GM19043 (cell line): Measurements from ENCODE around the gene TTYH1.

ENCODE experiments used
- ATAC-seq: cut with Tn5 transposase; IDR thresholded peaks from one replicate; pipeline ENCODE4 v1.9.1; 2021; ENCODE audit warnings: low read depth; ENCODE audit not compliant: unreplicated experiment

Gene TTYH1

DNA sequence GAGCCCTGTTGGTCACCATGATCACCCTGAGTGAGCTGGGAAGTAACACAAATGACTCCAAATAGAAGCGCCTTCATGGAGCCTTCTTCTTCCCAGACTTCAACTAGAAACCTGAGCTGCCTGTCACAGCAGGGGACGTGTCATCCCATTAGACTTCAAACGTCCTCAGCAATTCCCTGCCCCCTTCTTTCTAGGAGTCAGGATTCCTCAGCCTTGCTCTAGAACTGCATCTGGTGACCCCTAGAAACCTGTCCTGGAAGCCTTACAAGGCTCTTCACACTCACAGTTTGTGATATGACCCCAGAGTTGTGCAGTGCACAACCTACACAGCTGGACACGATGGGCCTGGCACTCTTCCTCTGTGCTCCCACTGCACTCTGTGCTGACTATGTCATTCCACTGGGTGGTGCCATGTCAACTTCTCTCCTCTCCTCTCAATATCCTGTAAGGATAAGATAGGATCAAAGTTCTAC, 23.6 kb upstream of the TTYH1 start:
- ATAC-seq = no peak

DNA sequence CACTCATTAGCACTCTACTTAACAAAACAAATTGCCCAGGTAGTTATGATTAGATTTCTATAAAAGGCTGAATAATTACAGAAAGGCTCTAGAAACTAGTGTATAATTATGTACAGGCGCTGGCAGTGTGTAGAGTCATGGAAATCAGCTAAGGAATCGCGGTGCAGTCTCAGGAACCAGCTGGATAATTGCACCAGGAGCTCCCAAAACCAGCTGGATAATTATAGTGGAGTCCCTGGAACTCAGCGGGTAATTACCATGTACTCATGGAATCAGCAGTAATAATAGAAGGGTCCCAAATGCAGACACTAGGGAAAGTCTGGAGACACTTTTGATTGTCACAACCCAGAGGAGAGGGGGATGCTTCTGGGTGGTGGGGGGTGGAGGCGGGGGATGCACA, 23.2 kb upstream of the TTYH1 start:
- no peak for ATAC-seq

DNA sequence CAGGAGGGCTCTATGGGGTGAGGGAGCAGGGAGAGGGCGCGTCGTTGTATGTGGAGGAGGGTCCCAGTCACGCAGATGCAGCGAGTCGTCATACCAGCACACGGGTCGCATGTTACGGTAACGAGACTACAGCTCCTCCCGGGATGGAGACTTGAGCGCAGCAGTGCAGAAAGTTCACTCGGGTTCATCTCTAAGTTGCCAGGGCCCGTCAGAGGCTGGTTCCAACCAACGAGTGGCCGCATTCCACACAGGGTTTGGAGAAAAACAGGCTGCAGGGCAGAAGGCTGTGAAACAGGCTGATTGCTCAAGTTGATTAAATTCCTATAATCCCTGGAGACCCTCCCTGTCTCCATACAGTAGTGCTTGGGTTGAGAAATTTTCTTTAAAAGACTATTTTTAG, 21.9 kb upstream of the TTYH1 start:
- ATAC-seq = no peak

DNA sequence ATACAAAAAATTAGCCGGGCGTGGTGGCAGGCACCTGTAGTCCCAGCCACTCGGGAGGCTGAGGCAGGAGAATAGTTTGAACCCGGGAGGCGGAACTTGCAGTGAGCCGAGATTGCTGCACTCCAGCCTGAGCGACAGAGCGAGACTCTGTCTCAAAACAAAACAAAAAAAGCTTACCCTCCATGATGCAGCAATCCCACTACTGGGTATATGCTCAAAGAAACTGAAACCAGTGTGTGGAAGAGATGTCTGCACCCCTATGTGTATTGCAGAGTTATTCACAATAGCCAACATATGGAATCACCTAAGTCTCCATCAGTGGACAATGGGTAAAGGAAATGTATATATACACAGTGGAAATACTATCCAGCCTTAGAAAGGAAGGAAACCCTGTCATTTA, 19.6 kb upstream of the TTYH1 start:
- no peak for ATAC-seq

DNA sequence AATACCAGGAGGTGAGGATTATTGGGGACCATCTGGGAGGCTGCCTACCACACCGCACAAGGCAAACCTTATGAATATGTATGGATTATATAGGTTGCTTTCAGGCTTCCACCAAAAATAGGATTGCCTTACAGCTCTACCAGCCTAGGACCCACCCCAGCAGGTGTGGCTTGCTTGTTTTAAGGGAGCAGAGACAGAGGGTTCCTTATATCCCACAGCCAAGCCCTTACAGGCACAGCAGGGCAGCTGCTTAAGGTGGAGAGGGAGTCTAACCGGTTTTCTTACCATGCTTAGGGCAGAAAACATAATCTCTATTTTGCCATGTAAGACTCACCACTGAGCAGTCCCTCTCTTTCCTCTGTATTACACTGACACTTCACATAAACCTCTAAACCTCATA, 16.1 kb upstream of the TTYH1 start:
- no peak for ATAC-seq

DNA sequence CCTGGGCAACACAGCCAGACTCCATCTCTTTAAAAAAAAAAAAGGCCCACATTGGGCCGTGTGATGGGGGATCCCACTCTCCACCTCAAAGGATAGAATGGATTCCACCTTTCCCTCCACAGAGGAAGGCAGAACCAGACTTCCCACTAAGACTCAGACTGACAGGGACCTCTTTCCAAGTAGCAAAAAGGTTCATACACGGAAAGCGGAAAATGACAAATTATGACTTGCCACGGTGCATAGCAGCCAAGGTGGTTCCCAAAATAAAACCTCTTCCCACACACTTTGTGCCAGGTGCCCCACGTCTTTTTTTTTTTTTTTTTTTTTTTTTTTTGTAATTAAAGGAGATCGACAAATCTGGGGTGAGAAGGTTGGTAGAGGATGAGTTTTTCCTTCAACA, 14.4 kb upstream of the TTYH1 start:
- ATAC-seq = no peak

DNA sequence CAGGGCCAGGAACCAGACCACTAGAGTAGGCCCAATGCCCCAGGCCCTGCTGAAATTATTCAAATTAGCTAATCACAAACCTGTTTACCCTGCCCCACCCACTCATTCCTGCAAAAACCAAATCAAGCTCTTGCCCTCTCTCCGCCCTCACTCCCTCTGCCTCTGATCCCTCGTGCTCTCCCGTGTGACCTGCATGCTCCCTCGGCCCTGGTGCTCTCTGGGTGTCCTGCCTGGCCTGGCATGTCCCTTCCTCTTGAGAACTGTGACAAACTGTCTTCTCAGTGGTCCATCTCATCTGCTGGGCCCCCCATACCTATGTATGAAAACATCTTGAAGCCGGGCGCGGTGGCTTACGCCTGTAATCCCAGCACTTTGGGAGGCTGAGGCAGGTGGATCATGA, 12.2 kb upstream of the TTYH1 start:
- ATAC-seq = no peak

DNA sequence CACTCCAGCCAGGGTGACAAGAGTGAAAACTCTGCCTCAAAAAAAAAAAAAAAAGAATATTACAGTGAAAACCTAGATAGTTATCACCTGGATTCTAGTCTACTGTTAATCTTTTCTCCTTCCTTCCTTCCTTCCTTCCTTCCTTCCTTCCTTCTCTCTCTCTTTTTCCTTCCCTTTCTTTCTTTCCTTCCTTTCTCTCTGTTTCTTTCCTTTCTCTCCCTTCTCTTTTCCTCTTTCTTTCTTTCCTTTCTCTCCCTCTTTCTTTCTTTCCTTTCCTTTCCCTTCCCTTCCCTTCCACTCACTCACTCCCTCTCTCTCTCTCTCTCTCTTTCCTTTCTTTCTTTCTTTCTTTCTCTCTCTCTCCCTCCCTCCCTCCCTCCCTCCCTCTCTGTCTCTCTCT, 9.6 kb upstream of the TTYH1 start:
- ATAC-seq = no peak

DNA sequence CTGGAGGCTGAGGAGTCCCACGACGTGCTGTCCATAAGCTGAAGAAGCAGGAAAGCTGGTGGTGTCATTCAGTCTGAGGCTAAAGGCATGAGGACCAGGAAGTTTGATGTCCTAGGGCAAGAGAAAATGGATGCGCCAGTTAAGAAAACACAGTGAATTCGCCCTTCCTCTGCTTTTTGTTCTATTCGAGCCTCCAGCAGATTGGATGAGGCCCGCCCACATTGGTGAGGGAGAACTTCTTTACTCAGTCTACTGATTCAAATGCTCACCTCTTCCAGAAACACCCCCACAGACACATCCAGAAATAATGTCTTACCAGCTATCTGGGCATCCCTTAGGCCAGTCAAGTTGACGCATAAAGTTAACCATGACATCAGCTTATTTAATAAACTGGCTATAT, 7.5 kb upstream of the TTYH1 start:
- no peak for ATAC-seq

DNA sequence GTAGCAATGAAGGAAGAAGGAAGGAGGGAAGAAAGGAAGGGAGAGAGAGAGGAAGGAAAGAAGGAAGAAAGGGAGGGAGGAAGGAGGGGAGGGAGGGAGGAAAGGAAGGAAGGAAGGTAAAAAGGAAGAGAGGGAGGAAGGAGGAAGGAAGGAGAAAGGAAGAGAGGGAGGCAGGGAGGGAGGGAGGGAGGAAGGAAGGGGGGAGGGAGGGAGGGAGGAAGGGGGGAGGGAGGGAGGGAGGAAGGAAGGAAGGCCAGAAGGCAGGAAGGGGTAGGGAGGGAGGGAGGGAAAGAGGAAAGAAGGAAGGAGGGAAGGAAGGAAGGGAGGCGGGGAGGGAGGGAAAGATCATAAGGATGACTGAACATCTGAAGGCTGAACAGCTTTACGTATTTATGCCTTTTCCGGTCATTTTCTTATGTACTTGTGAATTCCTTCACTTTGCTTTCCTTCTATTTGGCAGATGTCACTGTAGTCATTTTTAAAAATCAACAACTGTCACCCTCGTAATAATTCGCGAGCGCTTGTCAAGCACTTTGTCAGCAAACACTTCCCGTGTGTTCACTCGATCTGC, 6.7 kb upstream of the TTYH1 start:
- ATAC-seq = no peak

DNA sequence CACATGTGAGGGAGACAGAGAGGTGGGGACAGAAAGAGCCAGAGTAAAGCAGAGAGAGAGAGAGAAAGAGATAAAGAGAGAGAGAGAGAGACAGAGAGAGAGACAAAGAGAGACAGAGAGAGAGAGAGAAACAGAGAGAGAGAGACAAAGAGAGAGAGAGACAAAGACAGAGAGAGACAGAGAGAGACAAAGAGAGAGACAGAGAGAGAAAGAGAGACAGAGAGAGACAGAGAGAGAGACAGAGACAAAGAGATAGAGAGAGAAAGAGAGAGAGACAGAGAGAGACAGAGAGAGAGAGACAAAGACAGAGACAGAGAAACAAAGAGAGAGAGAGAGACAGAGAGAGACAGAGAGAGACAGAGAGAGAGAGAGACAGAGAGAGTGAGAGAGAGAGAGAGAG, 4.2 kb upstream of the TTYH1 start:
- ATAC-seq = no peak

DNA sequence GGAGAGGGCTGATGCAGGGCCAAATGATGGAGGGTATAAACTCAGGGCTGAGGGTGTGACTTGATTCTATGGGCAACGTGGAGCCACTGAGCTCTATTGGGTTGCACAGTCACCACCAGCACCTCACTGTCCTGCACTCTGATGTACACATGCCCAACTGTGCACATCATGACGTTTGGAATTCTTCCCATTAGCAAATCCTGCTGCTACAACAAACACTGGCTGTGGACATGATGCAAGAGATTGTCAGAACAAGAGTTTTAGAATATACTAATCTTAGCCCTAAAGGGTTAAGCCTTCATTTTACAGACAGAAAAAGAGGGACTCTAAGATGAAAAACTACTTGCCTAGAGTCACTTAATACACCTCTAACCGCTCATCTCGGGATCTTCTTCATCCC, 2.4 kb upstream of the TTYH1 start:
- ATAC-seq = no peak

DNA sequence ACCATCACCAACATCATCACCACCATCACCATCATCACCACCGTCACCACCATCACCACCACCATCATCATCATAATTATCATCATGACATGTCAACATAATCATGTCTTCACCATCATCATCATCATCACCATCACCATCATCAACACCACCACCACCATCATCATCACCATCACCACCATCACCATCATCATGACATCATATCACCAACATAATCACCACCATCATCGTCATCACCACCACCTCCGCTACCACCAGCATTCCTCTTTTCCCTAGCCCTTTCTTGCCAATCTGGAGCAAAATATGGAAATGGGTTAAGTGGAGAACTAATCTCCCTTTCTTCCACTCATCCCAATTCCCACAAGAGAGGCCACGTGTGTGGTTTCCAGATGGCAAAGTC, 1.1 kb upstream of the TTYH1 start:
- no peak for ATAC-seq

DNA sequence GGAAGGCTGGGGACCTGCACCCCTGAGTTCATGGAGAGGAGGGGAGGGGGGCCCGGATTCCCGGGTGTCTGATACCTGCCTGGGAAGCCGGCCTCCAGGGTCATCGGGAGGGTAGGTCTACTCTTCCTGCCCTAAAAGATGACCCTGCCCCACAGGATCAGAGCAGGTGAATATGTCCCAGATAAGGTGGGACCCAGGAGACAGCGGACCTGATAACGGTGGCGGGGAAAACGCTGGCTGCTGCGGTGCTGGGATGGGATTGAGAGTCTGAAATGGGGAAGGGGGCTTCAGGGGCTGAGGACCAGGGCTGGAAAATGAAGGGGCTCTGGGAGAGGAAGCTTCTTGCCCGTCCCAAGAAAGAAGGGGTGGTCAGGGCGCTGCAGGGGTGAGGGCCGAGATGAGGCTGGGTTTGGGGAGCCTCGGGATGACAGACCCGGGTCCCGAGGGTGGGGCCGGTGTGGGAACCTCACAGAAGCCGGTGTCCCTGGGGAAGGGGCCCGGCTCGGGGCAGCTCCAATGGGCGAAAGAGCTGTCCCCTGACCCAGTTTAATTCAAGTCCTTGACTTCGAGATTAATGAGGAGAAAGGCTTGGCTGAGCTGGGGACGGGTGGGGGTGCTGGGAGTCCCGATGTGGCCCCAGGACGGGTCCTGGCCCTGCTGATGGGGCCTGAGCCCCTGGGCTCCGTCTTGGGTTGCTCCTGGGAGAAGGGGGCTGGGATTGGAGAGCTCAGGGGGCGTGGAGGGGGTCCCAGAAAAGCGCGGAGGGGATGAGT, 823 bp downstream of the TTYH1 start:
- ATAC-seq = no peak

DNA sequence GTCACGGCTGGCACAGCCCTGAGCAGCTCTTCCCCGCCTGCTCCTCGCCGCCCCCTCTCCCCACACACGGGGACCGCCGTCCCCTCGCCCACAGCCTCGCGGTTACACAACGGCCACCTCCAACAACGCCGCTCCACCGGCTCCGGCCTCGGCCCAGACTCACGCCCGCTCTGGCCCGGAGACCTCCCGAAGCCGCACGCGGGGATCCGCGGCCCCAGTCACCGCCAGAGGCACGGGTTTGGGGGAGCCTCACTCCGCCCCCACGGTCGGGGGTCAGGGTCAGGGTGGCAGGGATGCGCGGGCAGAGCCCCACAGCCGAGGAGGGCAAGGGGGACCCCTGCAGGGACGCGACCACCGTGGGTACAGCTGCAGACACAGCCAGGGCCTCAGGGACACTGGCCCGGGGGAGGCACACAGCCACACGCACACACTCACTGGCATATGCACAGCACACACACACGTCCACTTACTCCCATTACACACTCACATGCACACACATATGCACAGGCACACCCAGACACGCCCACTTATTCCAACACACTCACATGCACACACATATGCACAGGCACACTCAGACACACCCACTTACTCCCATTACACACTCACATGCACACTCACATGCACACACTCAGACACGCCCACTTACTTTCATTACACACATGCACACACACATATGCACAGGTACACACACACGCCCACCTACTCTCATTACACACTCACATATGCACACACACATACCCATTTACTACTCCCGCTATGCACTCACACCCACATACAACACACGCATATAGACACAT, 1.6 kb downstream of the TTYH1 start:
- ATAC-seq = no peak

DNA sequence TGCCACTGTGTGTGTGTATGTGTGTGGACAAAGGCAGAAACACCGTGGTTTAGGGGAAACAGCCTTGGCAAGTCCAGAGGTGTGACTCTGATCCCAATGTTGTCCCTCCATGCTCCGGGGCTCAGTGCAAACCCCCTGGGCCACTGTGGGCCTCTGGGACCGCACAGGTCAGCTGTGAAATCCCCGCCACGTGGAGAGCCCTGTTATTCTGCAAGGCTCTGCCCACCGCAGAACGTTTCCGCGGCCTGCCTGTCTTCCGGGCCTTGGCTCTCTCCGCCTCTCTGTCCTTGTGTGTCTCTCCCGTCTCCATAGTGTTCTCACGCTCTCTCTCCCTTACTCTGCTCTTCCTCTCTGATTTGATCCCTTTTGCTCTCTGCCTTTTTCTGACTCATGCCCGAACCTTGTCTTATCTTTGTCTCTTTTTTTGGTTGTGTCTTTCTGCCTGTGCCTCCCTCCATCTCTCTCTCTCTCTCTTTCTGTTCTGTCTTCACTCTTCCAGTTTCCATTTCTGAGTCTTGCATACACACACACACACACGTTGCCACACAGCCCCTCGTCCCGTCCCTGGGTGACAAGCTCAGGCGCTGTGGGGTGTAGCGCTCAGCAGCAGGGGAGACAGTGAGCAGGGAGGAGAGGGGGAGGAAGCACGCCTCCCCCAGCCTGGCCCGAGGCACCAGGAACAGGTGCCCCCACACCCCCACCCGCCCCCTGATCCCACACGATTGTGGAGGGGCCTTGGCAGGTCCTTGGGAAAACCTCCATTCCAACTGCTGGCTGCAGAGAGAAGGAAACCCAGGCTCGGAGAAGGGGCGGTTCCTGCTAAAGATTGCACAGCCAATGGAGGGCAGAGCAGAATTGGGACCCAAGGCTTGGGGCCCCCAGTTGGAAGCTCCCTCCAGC, 3.0 kb downstream of the TTYH1 start:
- no peak for ATAC-seq

DNA sequence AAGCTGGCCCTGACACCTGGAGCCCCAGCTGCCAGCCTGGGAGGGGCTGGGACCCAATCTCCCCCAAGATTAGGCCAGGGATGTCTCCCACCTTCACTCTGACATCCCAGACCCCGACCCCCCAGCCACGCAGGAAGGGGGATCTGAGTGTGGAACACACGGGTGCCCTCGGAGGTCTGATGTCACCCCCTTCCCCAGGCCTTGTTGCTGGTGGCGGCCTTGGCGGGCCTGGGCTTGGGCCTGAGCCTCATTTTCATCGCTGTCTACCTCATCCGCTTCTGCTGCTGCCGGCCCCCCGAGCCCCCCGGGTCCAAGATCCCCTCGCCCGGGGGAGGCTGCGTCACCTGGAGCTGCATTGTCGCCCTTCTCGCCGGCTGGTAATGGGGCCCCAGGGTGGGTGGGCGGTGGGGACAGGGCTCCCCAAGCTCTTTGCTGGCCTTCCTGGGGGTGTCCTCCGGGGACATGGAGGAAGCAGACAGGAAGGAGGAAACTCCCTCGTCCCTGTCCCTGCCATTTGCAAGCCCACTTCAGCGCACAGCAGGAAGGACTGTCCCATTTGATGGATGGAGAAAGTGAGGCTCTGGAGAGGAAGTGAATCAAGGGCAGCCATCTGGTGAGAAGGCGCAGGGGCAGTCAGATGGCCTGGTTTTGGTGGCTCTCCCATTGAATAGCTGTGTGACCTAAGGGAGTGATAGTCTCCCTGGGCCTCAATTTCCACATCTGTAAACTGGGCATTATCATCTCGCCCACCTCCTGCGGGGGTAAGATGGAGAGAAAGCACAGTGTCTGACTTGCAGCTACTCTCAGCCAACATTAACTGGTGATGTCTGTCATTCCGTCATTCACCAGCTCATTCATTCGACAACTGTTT, 3.9 kb downstream of the TTYH1 start:
- no peak for ATAC-seq

DNA sequence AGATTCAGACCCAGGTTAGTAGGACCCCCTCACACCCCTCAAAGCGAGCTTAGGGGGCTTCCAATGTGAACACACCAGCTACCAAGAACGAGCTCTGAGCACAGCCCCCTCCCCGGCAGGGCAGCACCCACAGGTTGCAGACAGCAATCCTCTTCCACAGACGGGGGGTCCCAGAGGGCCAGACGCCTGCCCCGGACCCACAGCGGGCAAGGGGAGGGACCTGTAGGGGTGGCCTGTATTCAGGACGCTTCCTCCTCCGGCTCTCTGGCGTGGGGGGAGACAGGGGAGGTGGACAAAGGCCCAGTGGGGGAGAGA, 4.8 kb downstream of the TTYH1 start:
- ATAC-seq = no peak

DNA sequence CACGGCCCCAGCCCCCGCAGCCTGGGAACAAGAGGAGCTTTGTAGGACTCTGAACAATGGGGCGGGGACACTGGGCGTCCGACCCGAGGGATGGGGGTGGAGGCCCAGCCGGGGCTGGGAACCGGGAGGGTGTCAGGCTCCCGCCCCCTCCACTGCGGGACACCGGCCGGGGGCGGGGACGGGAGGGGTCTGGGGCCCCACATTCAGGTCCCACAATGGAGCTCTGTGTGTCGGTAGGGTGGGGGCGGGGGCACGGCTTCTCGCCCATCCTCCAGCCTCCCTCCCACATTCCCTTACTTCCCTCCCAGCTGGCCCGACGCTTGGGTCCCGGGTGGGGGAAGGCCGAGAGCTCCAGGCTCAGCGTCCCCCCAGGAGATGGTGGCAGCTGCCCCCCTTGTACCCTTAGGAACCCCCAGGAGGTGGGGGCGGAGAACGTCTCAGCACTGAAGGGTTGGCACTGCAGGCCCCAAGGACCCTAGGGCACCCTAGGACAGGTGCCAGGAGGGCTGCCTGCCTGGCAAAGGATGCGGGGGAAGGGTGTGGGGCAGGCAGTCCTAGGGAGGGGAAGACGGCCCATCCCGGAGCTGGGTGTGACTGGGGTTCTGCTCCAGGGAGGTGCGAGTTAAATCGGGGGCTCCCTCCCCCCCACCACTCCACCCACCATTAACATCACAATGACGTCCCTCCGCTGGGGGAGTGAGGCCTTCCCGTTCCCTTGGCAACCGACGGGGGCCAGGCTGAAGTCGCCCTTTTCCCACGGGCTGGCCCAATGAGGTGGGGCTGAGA, 5.3 kb downstream of the TTYH1 start:
- ATAC-seq = no peak
